Epithelial cell of esophagus (primary cell): Measurements from ENCODE around the gene PDPK1.

Experiments used
- DNase-seq: peaks from one replicate; pipeline ENCODE4 v3.0.0; 2010; ENCODE audit warnings: low read depth
- H3K4me3 ChIP-seq: 2 replicates; pipeline ENCODE4 v1.5.1; 2011; ENCODE audit warnings: mild to moderate bottlenecking, low read length, control low read depth
- CTCF ChIP-seq: IDR thresholded peaks from 2 replicates; pipeline ENCODE4 v1.5.1; 2011; ENCODE audit warnings: low read depth, mild to moderate bottlenecking, low read length, control low read depth, inconsistent platforms; ENCODE audit not compliant: insufficient read depth; ENCODE audit errors: missing control alignments

PDPK1 gene

GRCh38 chr16:2499890-2500429 lies 37.9 kb upstream of the PDPK1 start:
- DNase-seq, result no peak
- no peak for TF ChIP-seq CTCF
- H3K4me3 ChIP-seq, result no peak overlapping the region

- no peak overlapping the region for H3K4me3 ChIP-seq
- TF ChIP-seq CTCF, result no peak
- DNase-seq, result no peak
These were observed 37.3 kb upstream of the PDPK1 start for GRCh38 chr16:2500430-2500917.

GRCh38 chr16:2500918-2501750 lies 36.7 kb upstream of the PDPK1 start:
- TF ChIP-seq CTCF, result peak; percentile 90
- no peak overlapping the region for H3K4me3 ChIP-seq
- DNase-seq, result peak; percentile 76

GRCh38 chr16:2501946-2502895 lies 35.6 kb upstream of the PDPK1 start:
- no peak overlapping the region for H3K4me3 ChIP-seq
- TF ChIP-seq CTCF, result no peak
- no peak for DNase-seq

- TF ChIP-seq CTCF, result no peak
- H3K4me3 ChIP-seq, result no peak overlapping the region
- DNase-seq, result no peak
These were observed 32.1 kb upstream of the PDPK1 start for GRCh38 chr16:2505695-2506094.

- no peak for DNase-seq
- no peak overlapping the region for H3K4me3 ChIP-seq
- no peak for TF ChIP-seq CTCF
These were observed 30.7 kb upstream of the PDPK1 start for GRCh38 chr16:2507052-2507659.
